Subcutaneous adipose tissue (tissue), 4 donors: ENCODE data around the gene SERPINI2. TPM values are rescaled to one million over a fixed set of nuclear protein-coding genes. Genes with fewer than 3 reads are reported as not detected.

Experiments used
- total RNA-seq, 4 donors: library from RNA; depleted of rRNA; stranded (reverse); fragments of >200 nt; gene quantifications; one replicate each; pipeline ENCODE4 v1.1.0, GENCODE V29; 2016
- TF ChIP-seq, protein P1 (sequence below): fragments of 450-650 bp; IDR thresholded peaks from one replicate; pipeline ENCODE4 v1.5.1; 2016; ENCODE audit warnings: low read depth, mild to moderate bottlenecking, control low read depth, antibody characterized with exemption, moderate library complexity

SERPINI2 gene, protein sequence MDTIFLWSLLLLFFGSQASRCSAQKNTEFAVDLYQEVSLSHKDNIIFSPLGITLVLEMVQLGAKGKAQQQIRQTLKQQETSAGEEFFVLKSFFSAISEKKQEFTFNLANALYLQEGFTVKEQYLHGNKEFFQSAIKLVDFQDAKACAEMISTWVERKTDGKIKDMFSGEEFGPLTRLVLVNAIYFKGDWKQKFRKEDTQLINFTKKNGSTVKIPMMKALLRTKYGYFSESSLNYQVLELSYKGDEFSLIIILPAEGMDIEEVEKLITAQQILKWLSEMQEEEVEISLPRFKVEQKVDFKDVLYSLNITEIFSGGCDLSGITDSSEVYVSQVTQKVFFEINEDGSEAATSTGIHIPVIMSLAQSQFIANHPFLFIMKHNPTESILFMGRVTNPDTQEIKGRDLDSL
- total RNA-seq, result 1 to 10 TPM in 1 of 4 donors, not detected in 3; 1.3 TPM

DNA sequence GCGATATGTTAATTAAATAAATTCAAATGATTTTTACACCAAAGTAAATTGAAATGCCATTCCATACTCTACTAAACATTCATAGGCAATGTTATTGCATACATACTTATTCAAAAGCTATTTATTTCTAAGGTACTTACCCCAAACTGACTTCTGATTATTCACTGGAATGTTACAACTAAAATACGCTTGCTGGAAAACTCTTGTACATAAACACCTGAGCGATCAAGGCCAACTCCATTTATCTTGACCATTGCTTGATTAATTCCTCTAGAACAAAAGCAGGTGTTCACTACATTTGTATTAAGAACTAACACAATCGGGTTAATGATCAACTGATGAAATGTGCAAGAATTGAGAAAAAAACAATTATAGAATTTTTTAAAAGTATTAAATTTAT lies at the start of gene SERPINI2:
Gene SERPINI2 (minus strand): TSS at position 180 of the 400 bp plus-strand sequence. CDS start 2,208 bp downstream, outside the sequence.
- TF ChIP-seq, protein P1, sequence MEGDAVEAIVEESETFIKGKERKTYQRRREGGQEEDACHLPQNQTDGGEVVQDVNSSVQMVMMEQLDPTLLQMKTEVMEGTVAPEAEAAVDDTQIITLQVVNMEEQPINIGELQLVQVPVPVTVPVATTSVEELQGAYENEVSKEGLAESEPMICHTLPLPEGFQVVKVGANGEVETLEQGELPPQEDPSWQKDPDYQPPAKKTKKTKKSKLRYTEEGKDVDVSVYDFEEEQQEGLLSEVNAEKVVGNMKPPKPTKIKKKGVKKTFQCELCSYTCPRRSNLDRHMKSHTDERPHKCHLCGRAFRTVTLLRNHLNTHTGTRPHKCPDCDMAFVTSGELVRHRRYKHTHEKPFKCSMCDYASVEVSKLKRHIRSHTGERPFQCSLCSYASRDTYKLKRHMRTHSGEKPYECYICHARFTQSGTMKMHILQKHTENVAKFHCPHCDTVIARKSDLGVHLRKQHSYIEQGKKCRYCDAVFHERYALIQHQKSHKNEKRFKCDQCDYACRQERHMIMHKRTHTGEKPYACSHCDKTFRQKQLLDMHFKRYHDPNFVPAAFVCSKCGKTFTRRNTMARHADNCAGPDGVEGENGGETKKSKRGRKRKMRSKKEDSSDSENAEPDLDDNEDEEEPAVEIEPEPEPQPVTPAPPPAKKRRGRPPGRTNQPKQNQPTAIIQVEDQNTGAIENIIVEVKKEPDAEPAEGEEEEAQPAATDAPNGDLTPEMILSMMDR, result no peak

- TF ChIP-seq, protein P1, result no peak
Observed at GRCh38 chr3:167521006-167521355, 47.1 kb upstream of the SERPINI2 start.

DNA sequence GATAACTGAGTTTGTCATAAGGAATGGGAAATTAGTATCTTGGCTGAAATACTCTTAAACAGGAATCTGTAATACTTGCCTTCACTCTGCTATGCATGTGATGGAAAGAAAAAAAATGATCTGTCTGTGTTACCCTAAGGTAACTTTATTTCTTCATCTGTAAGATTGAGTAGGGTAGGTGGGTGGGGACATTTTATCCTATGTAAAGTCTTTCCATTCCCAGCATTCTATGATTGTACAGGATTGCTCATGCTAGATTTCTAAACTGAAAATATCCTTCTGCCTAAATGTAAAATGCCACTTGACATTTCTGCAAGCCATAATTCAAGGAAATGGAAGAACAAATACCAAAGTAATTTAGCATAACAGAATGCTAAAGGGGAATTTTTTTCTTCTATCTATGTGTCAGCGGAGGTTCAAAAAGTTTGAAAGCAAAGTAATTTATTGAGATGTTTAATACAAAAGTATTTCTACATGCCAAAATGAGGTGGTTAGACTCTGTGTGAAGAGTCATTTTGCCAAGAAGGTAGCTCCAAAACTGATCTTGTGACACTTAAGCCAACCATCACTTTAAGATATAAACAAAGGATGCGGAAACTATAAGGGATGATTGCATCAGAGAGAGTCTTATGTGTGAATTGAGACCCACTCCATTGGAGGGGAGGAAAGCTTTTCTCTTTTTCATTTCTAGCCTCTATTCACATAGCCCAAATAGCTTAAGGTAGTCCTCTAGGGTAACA lies 46.6 kb upstream of the SERPINI2 start:
- TF ChIP-seq, protein P1, result no peak

DNA sequence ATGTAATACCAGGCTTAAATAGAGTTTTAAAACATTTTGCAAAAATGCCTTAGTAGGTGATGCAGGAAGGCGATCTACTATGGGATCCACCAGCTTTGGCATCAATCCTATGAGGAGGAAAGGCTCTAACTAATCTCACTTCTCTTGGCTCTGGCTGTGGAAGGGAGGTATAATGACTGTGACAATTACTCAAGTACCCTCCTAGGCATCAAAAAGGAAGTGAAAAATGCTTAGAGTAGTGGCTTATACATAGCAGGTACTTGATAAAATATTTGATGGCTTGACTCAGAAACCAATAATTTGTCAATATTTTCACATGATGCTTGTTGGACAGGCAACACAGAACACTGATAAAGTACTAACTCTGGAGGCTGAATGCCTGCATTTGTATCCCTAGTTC lies 34.1 kb upstream of the SERPINI2 start:
- TF ChIP-seq, protein P1, result no peak

DNA sequence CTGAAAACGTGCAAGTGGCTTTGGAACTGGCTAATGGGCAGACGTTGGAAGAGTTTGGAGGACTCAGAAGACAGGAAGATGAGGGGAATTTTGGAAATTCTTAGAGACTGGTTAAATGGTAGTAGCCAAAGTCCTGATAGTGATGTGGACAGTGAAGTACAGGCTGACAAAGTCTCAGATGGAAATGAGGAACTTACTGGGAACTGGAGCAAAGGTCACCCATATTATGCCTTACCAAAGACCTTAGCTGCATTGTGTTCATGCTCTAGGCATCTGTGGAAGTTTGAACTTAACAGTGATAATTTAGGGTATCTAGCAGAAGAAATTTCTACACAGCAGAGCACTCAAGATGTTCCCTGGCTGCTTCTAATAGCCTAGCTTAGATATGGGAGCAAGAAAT lies 28.6 kb upstream of the SERPINI2 start:
- TF ChIP-seq, protein P1, result no peak

DNA sequence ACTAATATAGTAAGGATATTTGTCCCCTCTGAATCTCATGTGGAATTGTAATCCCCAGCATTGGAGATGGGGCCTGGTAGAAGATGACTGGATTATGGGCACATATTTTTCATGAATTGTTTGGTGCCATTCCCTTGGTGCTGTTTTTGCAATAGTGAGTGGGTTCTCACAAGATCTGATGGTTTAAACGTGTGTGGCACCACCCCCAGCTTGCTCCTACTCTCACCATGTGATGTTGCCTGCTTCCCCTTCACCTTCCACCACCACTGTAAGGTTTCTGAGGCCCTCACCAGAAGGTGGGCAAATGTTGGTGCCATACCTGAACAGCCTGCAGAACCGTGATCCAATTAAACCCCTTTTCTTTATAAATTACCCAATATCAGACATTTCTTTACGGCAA lies 28.1 kb upstream of the SERPINI2 start:
- TF ChIP-seq, protein P1, result no peak

- TF ChIP-seq, protein P1, result no peak
Observed at GRCh38 chr3:167497903-167498302, 24.1 kb upstream of the SERPINI2 start.
